Activated CD8-positive, alpha-beta memory T cell treated with anti-CD3 and anti-CD28 coated beads for 48 hours (primary cell): ENCODE measurements around the gene GTF3C2.

Experiments used
- DNase-seq, 3 experiments: peaks; one replicate each; pipeline ENCODE4 v3.0.0-alpha.2; 2020; ENCODE audit warnings: low read depth in 2 of 3, low spot score in 2 of 3

Gene GTF3C2

DNA sequence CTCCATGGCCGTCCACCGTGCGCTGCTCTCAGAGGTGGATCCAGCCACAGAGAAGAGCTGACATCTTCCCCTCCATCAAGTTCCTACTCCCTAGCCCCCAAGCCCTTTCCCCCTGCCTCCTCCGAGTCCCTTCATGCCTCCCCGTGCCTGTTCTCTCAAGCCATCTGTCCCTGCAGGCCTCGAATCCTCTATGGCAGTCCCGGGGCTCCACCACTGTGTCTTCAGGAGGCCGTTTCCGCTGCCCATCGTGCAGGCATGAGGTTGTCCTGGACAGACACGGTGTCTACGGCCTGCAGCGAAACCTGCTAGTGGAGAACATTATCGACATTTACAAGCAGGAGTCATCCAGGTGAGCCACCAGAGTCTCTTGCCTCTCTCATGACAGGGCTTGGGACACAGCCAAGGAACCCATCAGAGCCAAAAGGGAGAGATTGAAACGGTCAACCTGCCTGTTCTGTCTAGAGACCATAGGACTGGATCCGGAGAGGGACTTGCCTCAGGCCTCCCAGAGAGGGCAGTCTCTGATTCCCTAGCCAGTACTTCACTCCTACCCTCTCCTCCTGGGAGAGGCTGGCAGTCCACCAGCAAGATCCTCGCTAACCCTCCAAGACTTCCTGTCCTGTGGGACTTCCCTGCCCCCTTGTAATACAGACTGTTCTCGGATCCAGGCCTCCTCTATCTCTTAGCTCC lies 58.0 kb downstream of the GTF3C2 start:
- no peak for DNase-seq

DNA sequence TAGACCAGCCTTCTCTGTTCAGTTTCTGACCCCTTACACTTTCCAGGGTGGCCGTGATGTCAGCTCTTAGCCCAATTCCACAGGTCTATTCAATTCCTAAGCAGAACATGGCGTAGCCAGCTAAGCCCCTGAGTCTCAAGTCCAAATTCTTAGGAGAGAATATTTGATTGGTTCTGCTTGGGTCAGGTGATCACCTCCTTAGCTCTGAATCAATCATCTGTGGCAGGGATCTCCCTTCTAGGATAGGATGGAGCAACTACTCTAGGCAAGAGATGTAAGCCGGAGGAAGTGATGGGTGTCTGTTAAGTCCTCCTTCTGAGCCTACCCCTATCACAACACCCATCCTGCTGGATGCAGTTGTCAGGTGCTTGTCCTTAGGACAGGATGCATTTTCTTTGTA lies 59.4 kb downstream of the GTF3C2 start:
- no peak for DNase-seq

DNA sequence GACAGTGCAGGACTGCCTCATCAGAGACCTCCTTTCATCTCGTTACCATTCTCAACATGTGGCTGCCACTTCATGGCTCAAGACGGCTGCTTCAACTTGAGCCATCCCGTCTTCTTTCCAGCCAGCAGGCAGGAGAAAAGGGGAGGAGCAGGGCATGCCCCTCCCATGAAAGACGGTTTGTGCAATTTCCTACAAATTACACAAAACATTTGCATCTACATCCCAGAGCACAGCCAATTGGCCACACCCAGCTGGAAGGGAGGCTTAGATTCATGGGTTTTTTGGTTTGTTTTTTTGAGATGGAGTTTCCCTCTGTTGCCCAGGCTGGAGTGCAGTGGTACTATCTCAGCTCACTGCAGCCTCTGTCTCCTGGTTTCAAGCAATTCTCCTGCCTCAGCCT lies 60.1 kb downstream of the GTF3C2 start:
- no peak for DNase-seq

DNA sequence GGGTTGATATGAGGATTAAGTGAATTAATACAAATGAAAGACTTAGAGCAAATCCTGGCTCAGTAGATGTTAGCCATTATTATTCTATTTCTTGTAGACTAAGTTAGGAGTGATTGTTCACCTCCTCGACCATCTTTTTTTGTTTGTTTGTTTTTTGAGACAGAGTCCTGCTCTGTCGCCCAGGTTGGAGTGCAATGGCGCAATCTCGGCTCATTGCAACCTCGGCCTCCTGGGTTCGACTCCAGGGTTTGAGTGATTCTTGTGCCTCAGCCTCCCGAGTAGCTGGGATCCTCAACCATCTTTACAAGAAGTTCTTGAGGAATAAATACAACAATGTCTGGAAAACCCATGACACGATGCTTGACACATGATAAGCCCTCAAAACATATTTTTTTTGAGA lies 61.6 kb downstream of the GTF3C2 start:
- no peak for DNase-seq

DNA sequence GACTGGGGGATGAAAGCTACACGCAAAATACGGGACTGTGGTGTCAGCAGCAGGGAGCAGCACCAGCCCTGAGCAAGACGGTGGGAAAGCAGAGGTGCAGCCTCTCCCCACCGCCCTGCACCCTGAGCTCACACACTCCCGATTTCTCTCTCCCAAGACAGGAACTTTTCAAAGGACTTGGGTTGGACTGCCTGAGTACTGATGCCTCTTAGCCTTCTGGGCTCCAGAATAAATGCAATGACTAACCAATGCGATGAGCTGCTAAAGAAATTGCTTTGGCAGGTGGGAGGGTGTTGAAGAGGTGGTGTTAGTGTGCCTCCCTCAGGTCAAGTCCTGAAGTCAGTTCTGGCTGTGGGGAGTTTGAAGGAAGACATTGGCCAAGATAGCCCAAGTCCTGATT lies 64.7 kb downstream of the GTF3C2 start:
- no peak for DNase-seq

DNA sequence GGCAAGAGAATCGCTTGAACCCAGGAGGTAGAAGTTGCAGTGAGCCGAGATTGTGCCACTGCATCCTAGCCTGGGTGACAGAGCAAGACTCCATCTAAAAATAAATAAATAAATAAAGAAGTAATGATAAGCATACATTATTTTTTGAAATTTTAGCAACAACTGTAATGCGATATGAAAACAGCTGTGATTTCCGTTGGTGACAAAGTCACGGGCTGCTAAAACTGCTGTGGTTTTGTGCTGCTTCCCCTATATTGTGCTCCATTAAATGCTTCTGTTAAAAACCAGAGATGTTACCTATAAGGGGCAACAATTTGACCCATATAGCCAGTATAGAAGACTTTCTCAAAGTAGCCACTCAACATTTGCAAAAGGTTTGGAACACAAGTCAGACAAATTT lies 66.0 kb downstream of the GTF3C2 start:
- no peak for DNase-seq

DNA sequence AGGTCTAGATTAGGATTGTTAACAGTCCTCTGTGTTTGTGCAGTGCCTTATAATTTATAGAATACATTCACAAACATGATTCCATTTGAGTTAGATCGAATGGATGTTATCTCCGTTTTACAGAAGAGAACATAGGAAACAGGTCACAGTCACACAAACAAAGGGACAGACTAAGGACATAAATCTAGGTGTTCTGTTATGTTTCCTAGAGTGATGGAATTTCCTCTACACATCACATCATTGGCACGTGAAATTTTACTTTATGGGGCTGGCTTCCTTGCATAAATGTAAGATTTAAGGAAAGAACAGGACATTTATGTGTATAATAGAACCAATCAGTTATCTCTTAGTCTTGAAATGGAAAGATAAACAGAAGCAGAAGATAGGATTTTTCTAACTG lies 68.0 kb downstream of the GTF3C2 start:
- DNase-seq: no peak

DNA sequence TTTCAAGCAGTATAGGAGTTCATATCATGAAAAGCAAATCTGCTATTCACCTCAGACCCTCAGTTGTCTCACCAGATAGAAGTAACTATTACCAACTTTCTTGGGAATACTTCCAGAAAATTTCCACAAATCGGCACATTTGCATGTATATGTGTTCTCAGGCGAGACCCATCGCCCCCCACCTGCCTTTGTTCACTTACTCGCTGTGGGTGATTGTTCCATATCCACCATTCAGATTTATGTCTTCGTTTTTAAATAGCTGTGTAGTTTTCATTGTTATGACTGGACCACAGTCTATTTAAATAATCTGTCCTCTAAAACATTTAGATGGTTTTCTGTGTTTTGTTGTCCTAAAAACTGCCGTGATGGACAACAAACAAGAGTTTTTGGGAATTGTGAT lies 71.1 kb downstream of the GTF3C2 start:
- DNase-seq: no peak

DNA sequence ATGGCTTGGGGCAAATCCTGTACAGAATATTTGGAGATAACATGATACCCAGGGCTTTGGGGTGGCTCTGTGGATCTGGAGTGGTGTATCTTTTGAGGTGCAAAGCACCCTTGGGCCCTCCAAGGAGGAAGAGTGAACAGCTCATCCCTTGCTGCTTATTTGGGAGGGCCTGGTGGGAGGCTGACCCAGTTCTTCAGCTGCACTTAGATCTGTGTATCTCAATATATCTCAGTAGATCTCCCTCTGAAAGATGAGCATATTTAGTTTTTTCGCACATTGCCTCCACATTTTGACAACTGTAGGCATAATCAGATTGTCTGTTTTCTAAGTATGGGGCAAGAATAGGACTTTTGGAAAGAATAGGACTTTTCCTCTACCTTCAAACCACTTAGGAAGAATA lies 71.6 kb downstream of the GTF3C2 start:
- DNase-seq: no peak

DNA sequence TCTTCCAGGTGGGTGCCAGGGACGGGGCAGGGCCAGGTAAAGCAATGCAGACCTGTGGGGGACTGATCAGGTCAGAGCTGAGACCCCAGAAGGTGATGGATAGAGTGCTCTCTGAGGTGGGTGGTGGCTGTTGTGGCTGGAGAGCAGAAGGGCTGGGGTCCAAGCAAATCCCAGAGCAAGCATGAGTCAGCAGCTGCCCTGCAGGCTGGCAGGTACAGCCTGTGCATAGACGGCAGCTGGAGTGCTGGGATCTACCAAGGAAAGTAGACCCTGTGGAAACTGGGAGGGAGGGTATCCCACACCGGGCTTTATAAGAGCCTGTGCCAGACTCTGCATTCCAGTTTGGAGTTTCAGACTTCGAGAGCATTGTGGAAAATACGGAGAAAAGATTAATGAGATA lies 73.7 kb downstream of the GTF3C2 start:
- DNase-seq: no peak

DNA sequence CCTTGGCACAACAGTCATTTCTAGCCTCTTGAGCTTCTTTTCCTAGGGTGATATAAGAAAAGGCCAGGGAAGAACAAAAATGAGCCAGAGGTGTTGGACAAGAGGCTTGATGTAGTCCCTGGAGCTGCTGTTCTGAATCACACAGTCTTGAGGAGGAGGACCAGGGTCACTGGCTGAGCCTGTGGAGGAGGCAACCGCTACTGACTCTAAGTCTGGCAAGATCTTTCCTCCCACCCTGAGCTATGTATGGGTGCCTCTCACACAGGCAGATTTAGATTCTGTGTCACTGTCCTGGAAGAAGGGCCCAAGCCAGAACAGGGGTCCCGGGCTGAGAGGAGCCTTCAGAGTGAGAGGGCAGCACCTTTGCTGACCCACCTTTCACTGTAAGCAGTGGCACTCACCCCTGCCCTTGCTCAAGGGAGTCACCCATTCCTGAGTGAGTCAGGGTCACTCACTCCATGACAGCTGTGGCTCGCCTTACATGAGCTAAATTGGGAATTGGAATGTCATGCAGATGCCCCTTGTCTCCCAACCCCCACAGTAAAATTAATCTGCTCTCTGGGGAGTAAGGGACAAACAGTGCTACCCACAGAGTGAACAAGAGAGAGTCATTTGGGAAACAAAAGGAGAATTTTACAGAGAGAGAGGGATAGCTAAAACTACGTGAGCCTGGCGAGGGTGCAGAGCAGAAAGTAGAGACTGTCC lies 74.6 kb downstream of the GTF3C2 start, which contains the start of gene TRIM54:
TRIM54 (plus strand) TSS at position 575 of the 705 bp plus-strand sequence. CDS start 303 bp downstream, outside the sequence.
- DNase-seq: no peak

DNA sequence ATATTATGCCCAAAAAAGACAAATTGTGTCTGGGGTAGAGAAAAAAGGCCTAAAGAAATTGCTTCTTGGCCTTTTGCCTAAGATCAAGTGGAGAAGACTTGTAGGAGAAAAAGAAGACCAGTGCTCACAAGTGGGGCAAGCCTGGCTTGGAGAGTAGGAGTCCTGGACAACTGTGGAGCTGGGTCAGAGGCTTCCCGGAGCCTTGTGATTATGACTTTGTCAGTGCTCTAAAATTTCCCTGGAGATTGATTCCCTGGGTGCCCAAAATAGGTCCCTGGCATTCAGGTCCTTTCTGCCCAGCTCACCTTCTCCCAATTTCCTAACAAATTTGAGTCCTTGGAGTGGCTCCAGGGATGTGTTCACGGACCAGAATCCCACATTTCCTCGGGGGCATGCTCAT lies 75.1 kb downstream of the GTF3C2 start:
- no peak for DNase-seq

DNA sequence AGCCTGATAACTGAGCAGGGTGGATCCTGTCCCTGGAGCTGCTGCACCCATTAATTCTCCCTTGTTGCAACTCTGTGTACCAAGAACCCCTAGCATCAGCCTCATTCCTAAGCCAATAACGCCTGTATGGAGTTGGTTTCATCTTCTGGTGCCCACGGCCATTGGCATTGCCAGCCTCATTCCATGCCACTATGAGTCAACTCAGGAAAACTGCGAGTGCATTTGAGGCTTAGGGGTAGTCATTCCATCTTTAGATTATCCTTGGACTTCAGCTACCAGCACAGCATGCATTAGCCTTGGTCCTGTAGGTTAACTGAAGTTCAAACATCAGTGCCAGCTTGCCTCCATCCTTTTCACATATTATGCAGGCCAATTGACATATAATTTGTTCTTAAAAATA lies 75.7 kb downstream of the GTF3C2 start:
- no peak for DNase-seq

DNA sequence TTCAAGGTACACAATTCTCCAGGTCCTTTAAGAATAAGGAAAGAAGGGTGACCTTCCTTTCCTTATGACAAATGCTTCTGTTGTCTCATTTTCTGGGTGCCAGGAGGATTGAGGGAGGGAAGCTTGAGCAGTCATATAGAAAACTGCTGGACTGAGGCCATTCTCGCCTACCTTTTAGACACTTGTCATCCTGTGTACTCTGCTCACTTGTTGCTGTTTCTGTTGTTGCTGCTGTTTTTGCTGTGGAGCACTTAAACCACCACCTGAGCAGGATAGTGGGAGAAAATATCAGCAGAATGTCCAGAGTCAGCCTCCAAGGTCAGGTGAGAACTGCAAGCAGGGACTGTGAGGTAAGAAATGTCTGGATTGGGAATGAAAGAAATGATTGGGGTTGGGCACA lies 78.6 kb downstream of the GTF3C2 start:
- no peak for DNase-seq
